Glutamatergic neuron (in vitro differentiated cells): ENCODE results near the gene ACTA2. TPM values are rescaled to one million over a fixed set of nuclear protein-coding genes. Genes with fewer than 3 reads are reported as not detected.

Experiments
- DNase-seq: peaks from one replicate; pipeline ENCODE4 v3.0.0; 2022
- H3K27ac Mint-ChIP-seq: one replicate; pipeline ENCODE4 v1.8.0; 2020; ENCODE audit warnings: mild to moderate bottlenecking, mixed read lengths, inconsistent platforms; ENCODE audit not compliant: unreplicated experiment
- H3K27me3 Mint-ChIP-seq: one replicate; pipeline ENCODE4 v1.8.0; 2020; ENCODE audit warnings: mild to moderate bottlenecking, moderate library complexity, mixed read lengths, inconsistent platforms; ENCODE audit not compliant: unreplicated experiment
- H3K36me3 Mint-ChIP-seq: one replicate; pipeline ENCODE4 v1.8.0; 2020; ENCODE audit warnings: mild to moderate bottlenecking, mixed read lengths, inconsistent platforms; ENCODE audit not compliant: unreplicated experiment
- H3K4me1 Mint-ChIP-seq: one replicate; pipeline ENCODE4 v1.8.0; 2020; ENCODE audit warnings: mild to moderate bottlenecking, low read depth, mixed read lengths, inconsistent platforms; ENCODE audit not compliant: unreplicated experiment
- H3K4me3 Mint-ChIP-seq: one replicate; pipeline ENCODE4 v1.8.0; 2020; ENCODE audit warnings: mild to moderate bottlenecking, mixed read lengths, inconsistent platforms; ENCODE audit not compliant: unreplicated experiment
- H3K9me3 Mint-ChIP-seq: one replicate; pipeline ENCODE4 v1.8.0; 2020; ENCODE audit warnings: mild to moderate bottlenecking, moderate library complexity, mixed read lengths, inconsistent platforms; ENCODE audit not compliant: unreplicated experiment
- CTCF ChIP-seq: fragments of 200-600 bp; sonication (generic); IDR thresholded peaks from one replicate; pipeline ENCODE4 v1.5.0; 2021; ENCODE audit not compliant: partially characterized antibody, unreplicated experiment
- total RNA-seq: library from RNA; stranded (reverse); fragmentation: NEBNext Ultra II Directional; extraction: Animal tissue kit (Norgen Biotek cat#: 25700); gene quantifications from one replicate; pipeline ENCODE4 v1.2.1, GENCODE V29; 2021; ENCODE audit not compliant: unreplicated experiment

The ACTA2 gene
- total RNA-seq, 1 donor from 2014 or later = 4.3 TPM

GRCh38 chr10:88943778-88944177, 8.8 kb downstream of the ACTA2 start:
- no peak overlapping the region for H3K27ac Mint-ChIP-seq
- no peak for DNase-seq
- H3K9me3 Mint-ChIP-seq = no peaks in the 10 kb centered on the region
- no peaks in the 10 kb centered on the region for H3K36me3 Mint-ChIP-seq
- H3K27me3 Mint-ChIP-seq = no peaks in the 10 kb centered on the region
- H3K4me3 Mint-ChIP-seq = no peak overlapping the region
- H3K4me1 Mint-ChIP-seq = no peaks in the 10 kb centered on the region
- no peak for TF ChIP-seq CTCF

GRCh38 chr10:88941026-88941425, 11.5 kb downstream of the ACTA2 start:
- no peaks in the 10 kb centered on the region for H3K36me3 Mint-ChIP-seq
- H3K27me3 Mint-ChIP-seq = no peaks in the 10 kb centered on the region
- H3K9me3 Mint-ChIP-seq = no peaks in the 10 kb centered on the region
- no peak for DNase-seq
- H3K27ac Mint-ChIP-seq = no peak overlapping the region
- no peak overlapping the region for H3K4me3 Mint-ChIP-seq
- no peak for TF ChIP-seq CTCF
- H3K4me1 Mint-ChIP-seq = no peaks in the 10 kb centered on the region

GRCh38 chr10:88938938-88939337, 13.6 kb downstream of the ACTA2 start:
- Mint-ChIP-seq H3K27me3 (no peaks in the 10 kb centered on the region), H3K27ac (no peak overlapping the region), H3K4me3 (no peak overlapping the region), H3K4me1 (peaks cover 4% of the 10 kb centered on the region), H3K36me3 (no peaks in the 10 kb centered on the region), H3K9me3 (no peaks in the 10 kb centered on the region)
- TF ChIP-seq CTCF = no peak
- no peak for DNase-seq

GRCh38 chr10:88938039-88938438, 14.5 kb downstream of the ACTA2 start:
- no peaks in the 10 kb centered on the region for H3K36me3 Mint-ChIP-seq
- H3K4me1 Mint-ChIP-seq = peaks cover 4% of the 10 kb centered on the region
- TF ChIP-seq CTCF = no peak
- no peak for DNase-seq
- no peaks in the 10 kb centered on the region for H3K9me3 Mint-ChIP-seq
- no peaks in the 10 kb centered on the region for H3K27me3 Mint-ChIP-seq
- no peak overlapping the region for H3K4me3 Mint-ChIP-seq
- no peak overlapping the region for H3K27ac Mint-ChIP-seq

- Mint-ChIP-seq H3K4me3 (no peak overlapping the region), H3K4me1 (peaks cover 6% of the 10 kb centered on the region), H3K27me3 (no peaks in the 10 kb centered on the region), H3K27ac (no peak overlapping the region), H3K36me3 (no peaks in the 10 kb centered on the region), H3K9me3 (no peaks in the 10 kb centered on the region)
- no peak for DNase-seq
- TF ChIP-seq CTCF = no peak
Observed at GRCh38 chr10:88936656-88937055, 15.9 kb downstream of the ACTA2 start.
